HEK293 (cell line): Measurements from ENCODE around the gene MAPK12.

Source experiments
- EGR2 ChIP-seq: fragments of 450-650 bp; formaldehyde crosslinking; IDR thresholded peaks from 2 replicates; pipeline ENCODE4 v1.5.1; 2016; ENCODE audit warnings: low read depth, missing biosample characterization, missing genetic modification characterization
- HOXA7 ChIP-seq: sonication (generic); formaldehyde crosslinking; IDR thresholded peaks from 2 replicates; pipeline ENCODE4 v1.8.1; 2022; ENCODE audit warnings: missing genetic modification reagents, borderline replicate concordance
- HOXD13 ChIP-seq: sonication (generic); formaldehyde crosslinking; IDR thresholded peaks from 2 replicates; pipeline ENCODE4 v1.8.0; 2022; ENCODE audit warnings: missing genetic modification reagents, borderline replicate concordance
- IKZF3 ChIP-seq: fragments of 450-650 bp; IDR thresholded peaks from 2 replicates; pipeline ENCODE4 v1.5.0; 2018; ENCODE audit warnings: missing biosample characterization, mild to moderate bottlenecking, missing genetic modification characterization, moderate library complexity
- KLF7 ChIP-seq: fragments of 450-650 bp; formaldehyde crosslinking; IDR thresholded peaks from 2 replicates; pipeline ENCODE4 v1.5.1; 2016; ENCODE audit warnings: missing biosample characterization, missing genetic modification characterization, borderline replicate concordance
- OSR2 ChIP-seq: fragments of 450-650 bp; formaldehyde crosslinking; IDR thresholded peaks from 2 replicates; pipeline ENCODE4 v1.5.1; 2016; ENCODE audit warnings: missing biosample characterization, missing genetic modification characterization
- SP2 ChIP-seq: fragments of 450-650 bp; formaldehyde crosslinking; IDR thresholded peaks from 2 replicates; pipeline ENCODE4 v1.5.1; 2016; ENCODE audit warnings: missing biosample characterization, missing genetic modification characterization
- ZBTB20 ChIP-seq: fragments of 450-650 bp; formaldehyde crosslinking; IDR thresholded peaks from 2 replicates; pipeline ENCODE4 v1.5.1; 2016; ENCODE audit warnings: missing biosample characterization, missing genetic modification characterization
- ZBTB21 ChIP-seq: fragments of 450-650 bp; formaldehyde crosslinking; IDR thresholded peaks from 2 replicates; pipeline ENCODE4 v1.5.1; 2017; ENCODE audit warnings: missing biosample characterization, missing genetic modification characterization
- ZBTB8A ChIP-seq: fragments of 450-650 bp; formaldehyde crosslinking; IDR thresholded peaks from 2 replicates; pipeline ENCODE4 v1.5.1; 2016; ENCODE audit warnings: missing biosample characterization, missing genetic modification characterization
- ZFHX2 ChIP-seq: fragments of 450-650 bp; formaldehyde crosslinking; conservative IDR thresholded peaks from 2 replicates; pipeline ENCODE4 v1.5.1; 2016; ENCODE audit warnings: missing biosample characterization, missing genetic modification characterization
- ZNF133 ChIP-seq: fragments of 450-650 bp; formaldehyde crosslinking; IDR thresholded peaks from 2 replicates; pipeline ENCODE4 v1.5.1; 2016; ENCODE audit warnings: missing biosample characterization, missing genetic modification characterization
- ZNF175 ChIP-seq: fragments of 450-650 bp; formaldehyde crosslinking; IDR thresholded peaks from 2 replicates; pipeline ENCODE4 v1.5.1; 2016; ENCODE audit warnings: missing biosample characterization, missing genetic modification characterization
- ZNF2 ChIP-seq: fragments of 450-650 bp; formaldehyde crosslinking; IDR thresholded peaks from 2 replicates; pipeline ENCODE4 v1.5.1; 2016; ENCODE audit warnings: missing biosample characterization, missing genetic modification characterization
- ZNF624 ChIP-seq: fragments of 450-650 bp; formaldehyde crosslinking; IDR thresholded peaks from 2 replicates; pipeline ENCODE4 v1.5.1; 2017; ENCODE audit warnings: missing biosample characterization, missing genetic modification characterization
- ZNF658 ChIP-seq: fragments of 450-650 bp; formaldehyde crosslinking; IDR thresholded peaks from 2 replicates; pipeline ENCODE4; 2016; ENCODE audit warnings: missing biosample characterization, missing genetic modification characterization
- TF ChIP-seq, protein P1 (sequence below): fragments of 450-650 bp; formaldehyde crosslinking; IDR thresholded peaks from 2 replicates; pipeline ENCODE4 v1.5.1; 2016; ENCODE audit warnings: missing biosample characterization, missing genetic modification characterization
- TF ChIP-seq, protein P2 (sequence below): fragments of 450-650 bp; formaldehyde crosslinking; IDR thresholded peaks from 2 replicates; pipeline ENCODE4 v1.5.1; 2016; ENCODE audit warnings: missing biosample characterization, missing genetic modification characterization, borderline replicate concordance
- TF ChIP-seq, protein P3 (sequence below): fragments of 450-650 bp; formaldehyde crosslinking; IDR thresholded peaks from 2 replicates; pipeline ENCODE4 v1.5.1; 2016; ENCODE audit warnings: missing biosample characterization, missing genetic modification characterization
- TF ChIP-seq, protein P4 (sequence below): fragments of 450-650 bp; formaldehyde crosslinking; optimal IDR thresholded peaks from 2 replicates; pipeline ENCODE3; 2016; ENCODE audit warnings: missing biosample characterization, mild to moderate bottlenecking, missing genetic modification characterization

Gene MAPK12

DNA sequence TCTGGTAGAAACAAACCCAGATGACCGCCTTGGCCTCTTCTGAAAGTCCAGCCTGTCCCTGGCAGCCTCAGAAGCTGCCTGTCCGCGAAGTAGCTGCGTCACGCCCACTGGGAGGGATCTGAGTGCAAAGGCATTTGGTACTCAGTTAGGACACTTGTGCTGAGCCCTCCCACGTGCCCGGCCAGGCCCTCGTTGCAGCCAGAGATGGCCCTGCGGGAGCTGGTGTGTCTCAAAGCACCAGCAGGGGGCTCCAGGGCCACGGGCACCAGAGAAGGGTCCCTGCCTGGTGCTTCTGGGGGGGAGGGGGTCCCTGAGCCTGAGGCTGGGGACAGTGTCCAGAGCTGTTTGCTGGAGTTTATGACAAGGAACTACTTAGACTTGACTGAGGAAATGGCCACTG lies 54.9 kb downstream of the MAPK12 start (continued):
- TF ChIP-seq, protein P1, sequence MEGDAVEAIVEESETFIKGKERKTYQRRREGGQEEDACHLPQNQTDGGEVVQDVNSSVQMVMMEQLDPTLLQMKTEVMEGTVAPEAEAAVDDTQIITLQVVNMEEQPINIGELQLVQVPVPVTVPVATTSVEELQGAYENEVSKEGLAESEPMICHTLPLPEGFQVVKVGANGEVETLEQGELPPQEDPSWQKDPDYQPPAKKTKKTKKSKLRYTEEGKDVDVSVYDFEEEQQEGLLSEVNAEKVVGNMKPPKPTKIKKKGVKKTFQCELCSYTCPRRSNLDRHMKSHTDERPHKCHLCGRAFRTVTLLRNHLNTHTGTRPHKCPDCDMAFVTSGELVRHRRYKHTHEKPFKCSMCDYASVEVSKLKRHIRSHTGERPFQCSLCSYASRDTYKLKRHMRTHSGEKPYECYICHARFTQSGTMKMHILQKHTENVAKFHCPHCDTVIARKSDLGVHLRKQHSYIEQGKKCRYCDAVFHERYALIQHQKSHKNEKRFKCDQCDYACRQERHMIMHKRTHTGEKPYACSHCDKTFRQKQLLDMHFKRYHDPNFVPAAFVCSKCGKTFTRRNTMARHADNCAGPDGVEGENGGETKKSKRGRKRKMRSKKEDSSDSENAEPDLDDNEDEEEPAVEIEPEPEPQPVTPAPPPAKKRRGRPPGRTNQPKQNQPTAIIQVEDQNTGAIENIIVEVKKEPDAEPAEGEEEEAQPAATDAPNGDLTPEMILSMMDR (tag by site-specific recombination) = peak; percentile 66
- TF ChIP-seq ZBTB8A (tag by site-specific recombination) (peak; percentile 29; the same call in 1 of the 2 replicates), KLF7 (no peak), HOXD13 (no peak), SP2 (peak; percentile 20; the same call in 1 of the 2 replicates), ZNF624 (tag by site-specific recombination) (no peak), ZNF133 (tag by site-specific recombination) (no peak), ZNF658 (no peak), HOXA7 (no peak), ZBTB21 (tag by site-specific recombination) (no peak), ZNF175 (tag by site-specific recombination) (no peak), IKZF3 (tag by site-specific recombination) (no peak), OSR2 (tag by site-specific recombination) (no peak), ZFHX2 (tag by site-specific recombination) (peak; percentile 52; the same call in 1 of the 2 replicates), EGR2 (tag by site-specific recombination) (peak; percentile 50; the same call in 1 of the 2 replicates), ZBTB20 (no peak), ZNF2 (0 out of 2 replicates have a peak, but pooled peaks have one; percentile 31)
- TF ChIP-seq, protein P2, sequence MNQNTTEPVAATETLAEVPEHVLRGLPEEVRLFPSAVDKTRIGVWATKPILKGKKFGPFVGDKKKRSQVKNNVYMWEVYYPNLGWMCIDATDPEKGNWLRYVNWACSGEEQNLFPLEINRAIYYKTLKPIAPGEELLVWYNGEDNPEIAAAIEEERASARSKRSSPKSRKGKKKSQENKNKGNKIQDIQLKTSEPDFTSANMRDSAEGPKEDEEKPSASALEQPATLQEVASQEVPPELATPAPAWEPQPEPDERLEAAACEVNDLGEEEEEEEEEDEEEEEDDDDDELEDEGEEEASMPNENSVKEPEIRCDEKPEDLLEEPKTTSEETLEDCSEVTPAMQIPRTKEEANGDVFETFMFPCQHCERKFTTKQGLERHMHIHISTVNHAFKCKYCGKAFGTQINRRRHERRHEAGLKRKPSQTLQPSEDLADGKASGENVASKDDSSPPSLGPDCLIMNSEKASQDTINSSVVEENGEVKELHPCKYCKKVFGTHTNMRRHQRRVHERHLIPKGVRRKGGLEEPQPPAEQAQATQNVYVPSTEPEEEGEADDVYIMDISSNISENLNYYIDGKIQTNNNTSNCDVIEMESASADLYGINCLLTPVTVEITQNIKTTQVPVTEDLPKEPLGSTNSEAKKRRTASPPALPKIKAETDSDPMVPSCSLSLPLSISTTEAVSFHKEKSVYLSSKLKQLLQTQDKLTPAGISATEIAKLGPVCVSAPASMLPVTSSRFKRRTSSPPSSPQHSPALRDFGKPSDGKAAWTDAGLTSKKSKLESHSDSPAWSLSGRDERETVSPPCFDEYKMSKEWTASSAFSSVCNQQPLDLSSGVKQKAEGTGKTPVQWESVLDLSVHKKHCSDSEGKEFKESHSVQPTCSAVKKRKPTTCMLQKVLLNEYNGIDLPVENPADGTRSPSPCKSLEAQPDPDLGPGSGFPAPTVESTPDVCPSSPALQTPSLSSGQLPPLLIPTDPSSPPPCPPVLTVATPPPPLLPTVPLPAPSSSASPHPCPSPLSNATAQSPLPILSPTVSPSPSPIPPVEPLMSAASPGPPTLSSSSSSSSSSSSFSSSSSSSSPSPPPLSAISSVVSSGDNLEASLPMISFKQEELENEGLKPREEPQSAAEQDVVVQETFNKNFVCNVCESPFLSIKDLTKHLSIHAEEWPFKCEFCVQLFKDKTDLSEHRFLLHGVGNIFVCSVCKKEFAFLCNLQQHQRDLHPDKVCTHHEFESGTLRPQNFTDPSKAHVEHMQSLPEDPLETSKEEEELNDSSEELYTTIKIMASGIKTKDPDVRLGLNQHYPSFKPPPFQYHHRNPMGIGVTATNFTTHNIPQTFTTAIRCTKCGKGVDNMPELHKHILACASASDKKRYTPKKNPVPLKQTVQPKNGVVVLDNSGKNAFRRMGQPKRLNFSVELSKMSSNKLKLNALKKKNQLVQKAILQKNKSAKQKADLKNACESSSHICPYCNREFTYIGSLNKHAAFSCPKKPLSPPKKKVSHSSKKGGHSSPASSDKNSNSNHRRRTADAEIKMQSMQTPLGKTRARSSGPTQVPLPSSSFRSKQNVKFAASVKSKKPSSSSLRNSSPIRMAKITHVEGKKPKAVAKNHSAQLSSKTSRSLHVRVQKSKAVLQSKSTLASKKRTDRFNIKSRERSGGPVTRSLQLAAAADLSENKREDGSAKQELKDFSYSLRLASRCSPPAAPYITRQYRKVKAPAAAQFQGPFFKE (tag by site-specific recombination) = no peak
- TF ChIP-seq, protein P3, sequence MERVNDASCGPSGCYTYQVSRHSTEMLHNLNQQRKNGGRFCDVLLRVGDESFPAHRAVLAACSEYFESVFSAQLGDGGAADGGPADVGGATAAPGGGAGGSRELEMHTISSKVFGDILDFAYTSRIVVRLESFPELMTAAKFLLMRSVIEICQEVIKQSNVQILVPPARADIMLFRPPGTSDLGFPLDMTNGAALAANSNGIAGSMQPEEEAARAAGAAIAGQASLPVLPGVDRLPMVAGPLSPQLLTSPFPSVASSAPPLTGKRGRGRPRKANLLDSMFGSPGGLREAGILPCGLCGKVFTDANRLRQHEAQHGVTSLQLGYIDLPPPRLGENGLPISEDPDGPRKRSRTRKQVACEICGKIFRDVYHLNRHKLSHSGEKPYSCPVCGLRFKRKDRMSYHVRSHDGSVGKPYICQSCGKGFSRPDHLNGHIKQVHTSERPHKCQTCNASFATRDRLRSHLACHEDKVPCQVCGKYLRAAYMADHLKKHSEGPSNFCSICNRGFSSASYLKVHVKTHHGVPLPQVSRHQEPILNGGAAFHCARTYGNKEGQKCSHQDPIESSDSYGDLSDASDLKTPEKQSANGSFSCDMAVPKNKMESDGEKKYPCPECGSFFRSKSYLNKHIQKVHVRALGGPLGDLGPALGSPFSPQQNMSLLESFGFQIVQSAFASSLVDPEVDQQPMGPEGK (tag by site-specific recombination) = peak; percentile 45
- TF ChIP-seq, protein P4, sequence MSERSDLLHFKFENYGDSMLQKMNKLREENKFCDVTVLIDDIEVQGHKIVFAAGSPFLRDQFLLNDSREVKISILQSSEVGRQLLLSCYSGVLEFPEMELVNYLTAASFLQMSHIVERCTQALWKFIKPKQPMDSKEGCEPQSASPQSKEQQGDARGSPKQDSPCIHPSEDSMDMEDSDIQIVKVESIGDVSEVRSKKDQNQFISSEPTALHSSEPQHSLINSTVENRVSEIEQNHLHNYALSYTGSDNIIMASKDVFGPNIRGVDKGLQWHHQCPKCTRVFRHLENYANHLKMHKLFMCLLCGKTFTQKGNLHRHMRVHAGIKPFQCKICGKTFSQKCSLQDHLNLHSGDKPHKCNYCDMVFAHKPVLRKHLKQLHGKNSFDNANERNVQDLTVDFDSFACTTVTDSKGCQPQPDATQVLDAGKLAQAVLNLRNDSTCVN (tag by site-specific recombination) = no peak
